Ascending aorta (tissue), 2 donors: Measurements from ENCODE around the gene PDE3A. TPM values are rescaled to one million over a fixed set of nuclear protein-coding genes. Genes with fewer than 3 reads are reported as not detected.
A peak's percentile ranks its signal among the peaks of the same experiment; 100 is the strongest.

Experiments used
- DNase-seq, 2 donors: peaks; one replicate each; pipeline ENCODE4 v3.0.0-alpha.2; 2019; ENCODE audit warnings: low spot score in 2 of 2
- H3K27ac ChIP-seq, 2 donors: fragments of 200-600 bp; sonication (generic); one replicate each; pipeline ENCODE4 v1.5.1; 2016 to 2017; ENCODE audit warnings: mild to moderate bottlenecking in 1 of 2
- H3K27me3 ChIP-seq: fragments of 200-600 bp; sonication (generic); one replicate; pipeline ENCODE4 v1.5.1; 2017
- H3K36me3 ChIP-seq, 2 donors: fragments of 200-600 bp; sonication (generic); one replicate each; pipeline ENCODE4 v1.5.1; 2016
- H3K4me1 ChIP-seq, 2 donors: fragments of 200-600 bp; sonication (generic); one replicate each; pipeline ENCODE4 v1.5.1; 2016 to 2017; ENCODE audit warnings: mild to moderate bottlenecking in 1 of 2
- H3K4me3 ChIP-seq, 2 donors: fragments of 200-600 bp; sonication (generic); one replicate each; pipeline ENCODE4 v1.5.1; 2016 to 2017; ENCODE audit warnings: mild to moderate bottlenecking in 1 of 2
- H3K9me3 ChIP-seq, 2 donors: fragments of 200-600 bp; sonication (generic); one replicate each; pipeline ENCODE4 v1.5.1; 2016
- intact Hi-C: fragments of 100-400 bp; cut with DNase I; formaldehyde crosslinking; loops from one replicate; pipeline ENCODE4 v1.15.1; 2023
- total RNA-seq: library from RNA; depleted of rRNA; stranded (reverse); fragments of >200 nt; gene quantifications from one replicate; pipeline ENCODE4 v1.1.0, GENCODE V29; 2016
- TF ChIP-seq, protein P1 (sequence below), 3 experiments: fragments of 200-600 bp in 2 of 3; fragments of 450-650 bp in 1 of 3; sonication (generic) in 2 of 3; IDR thresholded peaks; one replicate each; pipeline ENCODE4 v1.5.1; 2016 to 2019; ENCODE audit warnings: antibody characterized with exemption in 3 of 3, mild to moderate bottlenecking in 1 of 3, moderate library complexity in 1 of 3

PDE3A gene
- total RNA-seq, 1 donor from 2014 or later = 33.7 TPM

DNA sequence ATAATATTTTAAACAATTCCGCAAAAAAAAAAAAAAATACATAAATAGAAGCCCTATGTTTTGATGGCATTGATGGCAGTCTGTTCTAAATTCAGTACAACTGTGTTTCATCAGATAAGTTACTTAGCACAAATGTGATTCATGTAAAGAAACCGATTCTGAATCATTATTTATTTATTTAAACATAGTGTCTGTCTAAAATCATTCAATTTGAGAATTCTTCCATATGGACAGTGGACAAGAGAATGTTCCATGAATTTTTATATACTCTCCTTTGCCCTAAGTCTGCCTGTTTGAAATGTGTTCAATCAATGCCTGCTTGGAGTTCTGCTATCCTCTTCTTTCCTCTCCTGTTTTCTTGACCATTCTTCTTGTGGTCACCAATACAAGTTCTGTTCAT, 126.5 kb downstream of the PDE3A start:
- H3K27ac ChIP-seq = peak overlapping the region; percentile 2 to 47
- H3K36me3 ChIP-seq = no peaks in the 10 kb centered on the region
- TF ChIP-seq, protein P1, sequence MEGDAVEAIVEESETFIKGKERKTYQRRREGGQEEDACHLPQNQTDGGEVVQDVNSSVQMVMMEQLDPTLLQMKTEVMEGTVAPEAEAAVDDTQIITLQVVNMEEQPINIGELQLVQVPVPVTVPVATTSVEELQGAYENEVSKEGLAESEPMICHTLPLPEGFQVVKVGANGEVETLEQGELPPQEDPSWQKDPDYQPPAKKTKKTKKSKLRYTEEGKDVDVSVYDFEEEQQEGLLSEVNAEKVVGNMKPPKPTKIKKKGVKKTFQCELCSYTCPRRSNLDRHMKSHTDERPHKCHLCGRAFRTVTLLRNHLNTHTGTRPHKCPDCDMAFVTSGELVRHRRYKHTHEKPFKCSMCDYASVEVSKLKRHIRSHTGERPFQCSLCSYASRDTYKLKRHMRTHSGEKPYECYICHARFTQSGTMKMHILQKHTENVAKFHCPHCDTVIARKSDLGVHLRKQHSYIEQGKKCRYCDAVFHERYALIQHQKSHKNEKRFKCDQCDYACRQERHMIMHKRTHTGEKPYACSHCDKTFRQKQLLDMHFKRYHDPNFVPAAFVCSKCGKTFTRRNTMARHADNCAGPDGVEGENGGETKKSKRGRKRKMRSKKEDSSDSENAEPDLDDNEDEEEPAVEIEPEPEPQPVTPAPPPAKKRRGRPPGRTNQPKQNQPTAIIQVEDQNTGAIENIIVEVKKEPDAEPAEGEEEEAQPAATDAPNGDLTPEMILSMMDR (IDR thresholded peaks at IDR 0.05) = no peak
- intact Hi-C loops = no loop called here
- no peak for DNase-seq
- H3K4me1 ChIP-seq = peaks cover 6 to 58% of the 10 kb centered on the region in 2 donors
- H3K9me3 ChIP-seq = no peaks in the 10 kb centered on the region
- H3K27me3 ChIP-seq = no peaks in the 10 kb centered on the region
- H3K4me3 ChIP-seq = no peak overlapping the region

DNA sequence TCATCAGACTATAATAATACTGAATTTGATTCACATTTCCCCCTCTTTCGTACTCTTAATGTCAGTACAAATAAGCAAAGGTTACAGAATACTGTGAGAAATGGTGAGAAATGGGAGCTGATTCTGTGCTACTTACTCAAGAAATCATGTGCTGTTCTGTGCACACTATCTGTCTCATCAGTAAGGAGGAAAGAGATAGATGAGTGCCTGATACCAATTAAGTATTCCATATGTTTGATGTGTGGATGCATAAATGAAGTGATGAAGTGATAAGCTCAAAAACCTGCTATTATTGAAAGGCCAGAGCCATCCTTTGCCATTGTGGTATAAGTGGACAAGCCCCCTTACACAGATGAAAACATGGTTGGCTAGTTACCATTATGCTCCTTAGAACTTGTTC, 127.7 kb downstream of the PDE3A start:
- DNase-seq = no peak
- Histone ChIP-seq H3K36me3 (no peaks in the 10 kb centered on the region), H3K27ac (peak overlapping the region; percentile 19 to 35), H3K9me3 (no peaks in the 10 kb centered on the region), H3K4me3 (no peak overlapping the region), H3K4me1 (peaks cover 6 to 55% of the 10 kb centered on the region in 2 donors), H3K27me3 (no peaks in the 10 kb centered on the region)
- intact Hi-C loops = no loop called here
- TF ChIP-seq, protein P1 (IDR thresholded peaks at IDR 0.05) = no peak

DNA sequence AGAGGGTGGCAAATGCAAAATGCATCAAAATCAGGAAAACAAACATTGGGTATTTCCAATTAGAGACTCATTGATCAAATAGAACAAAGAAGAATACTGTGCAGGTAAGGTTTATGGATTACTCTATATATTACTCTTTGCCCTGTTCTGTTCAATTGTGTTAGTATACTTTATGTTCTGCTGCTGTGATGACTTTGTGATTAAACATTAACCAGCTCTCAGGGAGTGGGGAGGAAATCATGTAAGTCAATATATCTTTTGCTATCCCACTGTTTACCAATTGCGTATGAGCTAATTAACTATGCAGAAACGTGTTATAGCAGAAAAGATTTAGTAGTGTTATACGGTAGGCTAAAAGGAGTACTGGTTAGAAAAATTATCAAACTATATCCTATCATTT, 129.4 kb downstream of the PDE3A start:
- TF ChIP-seq, protein P1 (IDR thresholded peaks at IDR 0.05) = no peak
- no peaks in the 10 kb centered on the region for H3K9me3 ChIP-seq
- no peak overlapping the region for H3K4me3 ChIP-seq
- H3K27ac ChIP-seq = no peak overlapping the region
- no peaks in the 10 kb centered on the region for H3K36me3 ChIP-seq
- H3K4me1 ChIP-seq = peaks cover 6 to 42% of the 10 kb centered on the region in 2 donors
- intact Hi-C loops = no loop called here
- H3K27me3 ChIP-seq = no peaks in the 10 kb centered on the region
- no peak for DNase-seq

DNA sequence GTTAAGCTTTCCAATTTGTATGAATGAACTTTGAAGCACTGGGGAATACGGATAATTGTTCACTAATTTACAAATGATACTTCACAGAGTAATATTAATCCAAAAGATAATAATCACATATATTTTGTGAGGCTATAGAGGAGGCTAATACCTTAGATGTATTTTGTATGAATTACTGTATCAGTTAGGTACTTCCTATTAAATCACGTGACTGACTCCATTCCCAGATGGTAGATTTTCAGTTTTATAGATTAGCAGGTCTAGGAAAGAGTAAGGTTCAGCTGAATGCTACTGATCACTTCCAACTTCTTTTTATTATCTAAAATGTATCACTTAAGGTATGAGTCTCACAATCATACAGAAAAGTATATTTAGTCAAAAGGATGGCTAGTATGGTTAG, 133.6 kb downstream of the PDE3A start:
- no peak for DNase-seq
- Histone ChIP-seq H3K4me3 (no peak overlapping the region), H3K9me3 (no peaks in the 10 kb centered on the region), H3K4me1 (peaks cover 0 to 18% of the 10 kb centered on the region in 2 donors), H3K27ac (no peak overlapping the region), H3K36me3 (no peaks in the 10 kb centered on the region), H3K27me3 (no peaks in the 10 kb centered on the region)
- TF ChIP-seq, protein P1 (IDR thresholded peaks at IDR 0.05) = no peak
- intact Hi-C loops = no loop called here

DNA sequence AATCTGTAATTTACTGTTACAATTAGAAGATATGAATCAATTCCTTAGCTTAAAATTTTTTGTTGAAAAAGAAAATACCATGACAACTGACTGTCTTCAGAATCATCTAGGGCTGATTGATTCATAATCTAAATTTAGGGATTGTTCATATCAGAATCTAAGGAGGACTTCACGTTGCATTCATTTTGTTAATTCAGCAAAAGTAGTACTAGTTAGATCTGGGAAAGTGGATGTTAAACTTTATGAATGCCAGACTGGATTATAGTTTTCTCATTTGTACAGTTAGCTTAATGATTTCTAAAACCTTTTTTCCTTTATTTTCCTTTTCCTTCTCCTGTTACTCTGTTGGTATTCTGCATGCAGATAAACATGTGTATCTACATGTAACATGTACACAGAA, 135.5 kb downstream of the PDE3A start:
- Histone ChIP-seq H3K9me3 (no peaks in the 10 kb centered on the region), H3K36me3 (no peaks in the 10 kb centered on the region), H3K27me3 (no peaks in the 10 kb centered on the region), H3K4me3 (no peak overlapping the region), H3K4me1 (peaks cover 0 to 34% of the 10 kb centered on the region in 2 donors), H3K27ac (no peak overlapping the region)
- no peak for DNase-seq
- TF ChIP-seq, protein P1 (IDR thresholded peaks at IDR 0.05) = no peak
- intact Hi-C loops = no loop called here

DNA sequence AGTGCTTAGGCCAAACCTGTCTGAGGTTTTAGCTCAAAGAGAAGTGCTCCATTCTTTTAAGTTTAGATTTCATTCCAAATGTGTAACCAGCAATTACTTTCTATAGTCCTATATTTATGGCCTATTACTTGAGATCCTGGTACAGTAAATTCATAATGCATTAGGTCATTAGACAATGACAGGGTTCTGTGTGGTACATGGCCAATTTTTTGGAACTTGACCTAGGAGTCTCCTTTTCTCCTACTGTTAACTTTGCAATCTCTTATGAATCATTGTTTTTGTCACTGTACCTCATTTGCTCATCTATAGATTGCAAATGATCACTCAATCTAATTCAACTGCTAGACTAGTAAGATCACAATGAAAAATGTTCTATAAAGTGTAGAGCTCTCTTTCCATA, 136.7 kb downstream of the PDE3A start:
- intact Hi-C loops = no loop called here

More for the DNA sequence above, 136.7 kb downstream of the PDE3A start:
- TF ChIP-seq, protein P1 (IDR thresholded peaks at IDR 0.05) = no peak
- no peaks in the 10 kb centered on the region for H3K27me3 ChIP-seq
- no peak for DNase-seq
- H3K4me1 ChIP-seq = peaks cover 0 to 31% of the 10 kb centered on the region in 2 donors
- no peaks in the 10 kb centered on the region for H3K36me3 ChIP-seq
- H3K4me3 ChIP-seq = no peak overlapping the region
- no peak overlapping the region for H3K27ac ChIP-seq
- no peaks in the 10 kb centered on the region for H3K9me3 ChIP-seq
